Embryonic facial prominence (tissue), 1 donor: ENCODE data around the gene HS6ST1.

Experiments used
- DNase-seq: peaks from one replicate; pipeline ENCODE4 v3.0.0-alpha.2; 2016; ENCODE audit errors: extremely low spot score

The HS6ST1 gene

GRCh38 chr2:128298846-128299507 lies 19.7 kb downstream of the HS6ST1 start:
- no peak for DNase-seq

GRCh38 chr2:128298286-128298685 lies 20.4 kb downstream of the HS6ST1 start:
- no peak for DNase-seq

- DNase-seq = no peak
These were observed 24.7 kb downstream of the HS6ST1 start for GRCh38 chr2:128293870-128294455.

- DNase-seq = no peak
These were observed 25.3 kb downstream of the HS6ST1 start for GRCh38 chr2:128293426-128293755.

- DNase-seq = no peak
These were observed 25.9 kb downstream of the HS6ST1 start for GRCh38 chr2:128292599-128293425.

GRCh38 chr2:128291844-128292598 lies 26.6 kb downstream of the HS6ST1 start:
- DNase-seq = no peak

- no peak for DNase-seq
These were observed 27.4 kb downstream of the HS6ST1 start for GRCh38 chr2:128291161-128291843.

- no peak for DNase-seq
These were observed 28.3 kb downstream of the HS6ST1 start for GRCh38 chr2:128290356-128290755.

GRCh38 chr2:128289439-128289838 lies 29.2 kb downstream of the HS6ST1 start:
- DNase-seq = no peak

GRCh38 chr2:128288781-128289180 lies 29.9 kb downstream of the HS6ST1 start:
- no peak for DNase-seq

GRCh38 chr2:128287780-128288735 lies 30.6 kb downstream of the HS6ST1 start:
- DNase-seq = no peak

GRCh38 chr2:128286905-128287779 lies 31.5 kb downstream of the HS6ST1 start:
- DNase-seq = no peak

- DNase-seq = no peak
These were observed 32.5 kb downstream of the HS6ST1 start for GRCh38 chr2:128286011-128286721.

- no peak for DNase-seq
These were observed 33.2 kb downstream of the HS6ST1 start for GRCh38 chr2:128285329-128285931.

- no peak for DNase-seq
These were observed 33.8 kb downstream of the HS6ST1 start for GRCh38 chr2:128284841-128285240.

- DNase-seq = no peak
These were observed 34.6 kb downstream of the HS6ST1 start for GRCh38 chr2:128284037-128284441.

GRCh38 chr2:128282976-128283810 lies 35.5 kb downstream of the HS6ST1 start:
- DNase-seq = no peak
